Gastroesophageal sphincter (tissue), 4 donors: ENCODE measurements around the gene SKIDA1. TPM values are rescaled to one million over a fixed set of nuclear protein-coding genes. Genes with fewer than 3 reads are reported as not detected.
A peak's percentile ranks its signal among the peaks of the same experiment; 100 is the strongest.

Source experiments
- ATAC-seq: fragments of 150-250 bp; one replicate; pipeline ENCODE4 v1.9.1; 2016; ENCODE audit warnings: mild to moderate bottlenecking, moderate library complexity
- H3K27ac ChIP-seq, 4 donors: fragments of 200-600 bp; sonication (generic) in 3 of 4; 1 replicate in 3 of 4; 2 replicates in 1 of 4; pipeline ENCODE4 v1.5.1; 2016 to 2019
- H3K27me3 ChIP-seq: fragments of 200-600 bp; sonication (generic); one replicate; pipeline ENCODE4 v1.5.1; 2019
- H3K36me3 ChIP-seq, 2 donors: fragments of 200-600 bp; sonication (generic); one replicate each; pipeline ENCODE4 v1.5.1; 2019; ENCODE audit warnings: control low read depth in 1 of 2
- H3K4me1 ChIP-seq, 3 donors: fragments of 200-600 bp; sonication (generic); 1 replicate in 2 of 3; 2 replicates in 1 of 3; pipeline ENCODE4 v1.5.1; 2016 to 2019; ENCODE audit warnings: control low read depth in 2 of 3
- H3K4me3 ChIP-seq, 2 donors: fragments of 200-600 bp; sonication (generic); one replicate each; pipeline ENCODE4 v1.5.1; 2019; ENCODE audit warnings: mild to moderate bottlenecking in 1 of 2, moderate library complexity in 1 of 2
- H3K9me3 ChIP-seq, 3 donors: fragments of 200-600 bp; sonication (generic); one replicate each; pipeline ENCODE4 v1.5.1; 2017 to 2019; ENCODE audit warnings: control low read depth in 2 of 3
- EP300 ChIP-seq: sonication (generic); formaldehyde crosslinking; IDR thresholded peaks from one replicate; pipeline ENCODE4 v1.6.1; 2017; ENCODE audit warnings: antibody characterized with exemption, mild to moderate bottlenecking
- POLR2A ChIP-seq, 2 donors: fragments of 450-650 bp; IDR thresholded peaks; one replicate each; pipeline ENCODE4 v1.6.1; 2017; ENCODE audit warnings: antibody characterized with exemption in 2 of 2, mild to moderate bottlenecking in 2 of 2, moderate library complexity in 1 of 2
- POLR2AphosphoS5 ChIP-seq: sonication (generic); formaldehyde crosslinking; IDR thresholded peaks from one replicate; pipeline ENCODE4 v1.6.1; 2017; ENCODE audit warnings: antibody characterized with exemption
- WGBS, 2 donors: methylation state at CpG; one replicate each; pipeline ENCODE4 v1.1.5; 2018; ENCODE audit warnings: low coverage in 1 of 2; 5-methylcytosine and 5-hydroxymethylcytosine counted together
- total RNA-seq, 4 donors: library from RNA; depleted of rRNA; stranded (reverse); fragments of >200 nt; gene quantifications; one replicate each; pipeline ENCODE4 v1.1.0, GENCODE V29; 2016
- TF ChIP-seq, protein P1 (sequence below), 4 experiments: fragments of 200-600 bp in 2 of 4; fragments of 450-650 bp in 2 of 4; sonication (generic) in 1 of 4; IDR thresholded peaks; one replicate each; pipeline ENCODE4 v1.5.1; 2017 to 2019; ENCODE audit warnings: antibody characterized with exemption in 4 of 4, mild to moderate bottlenecking in 2 of 4, moderate library complexity in 2 of 4

Gene SKIDA1
- total RNA-seq, 4 donors from 2014 or later = 0.74 to 6.5 (median 2.1) TPM

DNA sequence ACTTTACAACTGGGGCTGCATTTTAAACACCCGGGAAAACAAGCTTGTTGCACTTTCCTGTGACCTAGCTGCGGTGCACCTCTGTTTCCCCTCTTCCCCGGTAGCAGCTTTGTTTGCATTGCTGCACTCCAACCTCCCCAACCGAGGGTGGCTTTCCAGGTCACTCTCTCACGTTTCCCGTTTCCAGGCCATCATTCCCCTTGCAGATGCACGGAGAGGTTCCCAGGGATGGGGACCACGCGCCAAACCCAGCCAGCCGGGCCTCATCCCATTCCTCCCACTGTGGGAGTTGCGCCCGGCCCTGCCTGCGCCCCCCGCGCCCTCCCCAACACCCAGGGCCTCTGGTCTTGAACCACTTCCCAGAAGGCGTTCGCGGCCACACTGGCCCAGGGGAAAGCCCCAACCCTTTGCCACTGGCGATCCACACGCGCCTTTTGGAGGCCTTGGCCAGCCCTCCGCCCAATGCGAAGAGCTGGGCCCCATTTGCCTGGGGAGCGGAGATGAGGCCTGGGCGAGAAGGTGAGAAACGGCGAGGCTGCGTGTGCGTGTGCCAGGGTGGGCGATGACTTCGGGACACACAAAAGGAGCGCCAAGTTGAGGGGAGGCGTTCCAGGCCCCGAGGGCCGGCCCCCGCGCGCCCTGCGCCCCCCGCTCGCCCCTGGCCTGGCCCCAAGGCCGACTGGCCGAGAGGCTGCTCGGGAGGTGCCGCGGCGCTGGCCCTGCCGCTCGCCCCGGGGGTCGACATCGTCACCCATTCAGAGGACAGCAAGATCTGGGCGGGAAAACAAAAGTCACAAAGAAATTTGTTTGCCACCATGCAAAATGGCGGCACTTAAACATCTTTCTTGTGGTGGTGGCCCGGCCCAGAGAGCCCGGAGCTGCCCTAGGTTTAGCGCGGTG lies 15.9 kb downstream of the SKIDA1 start:
- peak overlapping the region in 3 of 4 donors; percentile 10 to 62 (median 31) for H3K27ac ChIP-seq
- peak; percentile 10 for ATAC-seq
- H3K36me3 ChIP-seq = no peaks in the 10 kb centered on the region
- peak overlapping the region; percentile 34 to 55 for H3K4me3 ChIP-seq
- H3K4me1 ChIP-seq = peaks cover 0 to 26% (median 6%) of the 10 kb centered on the region in 3 donors
- TF ChIP-seq, protein P1, sequence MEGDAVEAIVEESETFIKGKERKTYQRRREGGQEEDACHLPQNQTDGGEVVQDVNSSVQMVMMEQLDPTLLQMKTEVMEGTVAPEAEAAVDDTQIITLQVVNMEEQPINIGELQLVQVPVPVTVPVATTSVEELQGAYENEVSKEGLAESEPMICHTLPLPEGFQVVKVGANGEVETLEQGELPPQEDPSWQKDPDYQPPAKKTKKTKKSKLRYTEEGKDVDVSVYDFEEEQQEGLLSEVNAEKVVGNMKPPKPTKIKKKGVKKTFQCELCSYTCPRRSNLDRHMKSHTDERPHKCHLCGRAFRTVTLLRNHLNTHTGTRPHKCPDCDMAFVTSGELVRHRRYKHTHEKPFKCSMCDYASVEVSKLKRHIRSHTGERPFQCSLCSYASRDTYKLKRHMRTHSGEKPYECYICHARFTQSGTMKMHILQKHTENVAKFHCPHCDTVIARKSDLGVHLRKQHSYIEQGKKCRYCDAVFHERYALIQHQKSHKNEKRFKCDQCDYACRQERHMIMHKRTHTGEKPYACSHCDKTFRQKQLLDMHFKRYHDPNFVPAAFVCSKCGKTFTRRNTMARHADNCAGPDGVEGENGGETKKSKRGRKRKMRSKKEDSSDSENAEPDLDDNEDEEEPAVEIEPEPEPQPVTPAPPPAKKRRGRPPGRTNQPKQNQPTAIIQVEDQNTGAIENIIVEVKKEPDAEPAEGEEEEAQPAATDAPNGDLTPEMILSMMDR (IDR thresholded peaks at IDR 0.05) = no peak
- TF ChIP-seq POLR2A (IDR thresholded peaks at IDR 0.05) (no peak), EP300 (no peak), POLR2AphosphoS5 (no peak)
- WGBS, 2 donors = 41 to 91% methylated on average over 6 to 9 of the region's 58 CpGs
- no peaks in the 10 kb centered on the region for H3K27me3 ChIP-seq
- H3K9me3 ChIP-seq = no peaks in the 10 kb centered on the region

DNA sequence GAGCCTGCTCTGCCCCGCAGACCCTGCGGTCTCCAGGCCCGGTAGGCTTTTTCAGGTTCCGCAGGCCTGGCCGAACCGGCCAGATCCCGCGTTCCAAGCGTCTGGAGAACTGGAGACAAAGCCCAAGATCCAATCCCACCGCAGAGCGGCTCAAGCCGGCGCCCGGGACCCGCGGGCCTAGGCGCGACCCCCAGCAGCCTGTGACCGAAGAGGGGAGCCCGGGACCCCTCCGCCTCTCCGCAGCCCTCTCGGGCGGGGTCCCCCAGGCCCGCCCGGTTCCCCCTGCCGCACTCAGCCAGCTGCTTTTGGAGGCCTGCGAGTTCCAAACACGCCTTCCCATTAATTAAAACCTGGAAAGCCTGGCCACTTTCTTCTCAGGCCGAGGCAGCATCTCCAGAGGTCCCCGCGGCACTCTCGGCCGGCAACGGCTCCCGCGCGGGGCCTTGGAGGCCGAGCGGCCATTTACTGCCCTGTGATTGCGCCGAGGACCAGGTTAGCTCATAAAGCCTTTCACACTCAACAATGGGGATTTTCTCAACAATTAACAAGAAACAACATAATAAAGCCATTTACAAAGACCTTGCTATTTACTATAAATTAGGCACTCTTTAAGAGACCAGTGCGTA lies 16.7 kb downstream of the SKIDA1 start:
- Histone ChIP-seq H3K36me3 (no peaks in the 10 kb centered on the region), H3K4me3 (no peak overlapping the region), H3K27ac (no peak overlapping the region), H3K27me3 (no peaks in the 10 kb centered on the region), H3K4me1 (peaks cover 0 to 19% (median 6%) of the 10 kb centered on the region in 3 donors), H3K9me3 (no peaks in the 10 kb centered on the region)
- ATAC-seq = no peak
- WGBS, 2 donors = 82 to 87% methylated on average over 3 to 5 of the region's 43 CpGs
- no peak for TF ChIP-seq POLR2A (IDR thresholded peaks at IDR 0.05)
- no peak for TF ChIP-seq EP300
- TF ChIP-seq POLR2AphosphoS5 = no peak
- TF ChIP-seq, protein P1 (IDR thresholded peaks at IDR 0.05) = no peak

DNA sequence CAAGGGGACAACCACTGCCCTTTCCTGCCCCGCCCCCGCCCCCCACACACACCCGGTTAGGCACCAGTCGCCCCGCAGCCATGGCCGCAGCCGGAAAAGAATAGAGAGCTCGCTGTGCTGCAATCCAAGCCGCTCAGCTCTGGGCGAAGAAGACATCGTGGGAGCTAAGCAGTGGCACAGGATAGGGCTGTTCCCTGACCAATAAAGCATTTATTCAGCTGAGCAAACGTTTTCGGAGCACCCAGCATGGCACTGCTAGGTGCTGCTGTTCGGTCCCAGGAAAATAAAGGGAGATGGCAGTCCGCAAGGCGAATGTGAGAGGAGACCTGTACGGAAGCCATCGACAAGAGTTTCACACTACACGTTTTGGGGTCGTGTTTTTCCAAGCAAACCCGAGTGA lies 18.3 kb downstream of the SKIDA1 start:
- Histone ChIP-seq H3K4me3 (no peak overlapping the region), H3K27me3 (no peaks in the 10 kb centered on the region), H3K4me1 (peaks cover 0 to 13% (median 6%) of the 10 kb centered on the region in 3 donors), H3K27ac (no peak overlapping the region), H3K36me3 (no peaks in the 10 kb centered on the region), H3K9me3 (no peaks in the 10 kb centered on the region)
- WGBS, 2 donors = 89% methylated on average over 12 of the region's 21 CpGs; no CpG with 5 or more reads in 1 of the 2 donors
- TF ChIP-seq POLR2A (IDR thresholded peaks at IDR 0.05) (no peak), EP300 (no peak)
- ATAC-seq = no peak

DNA sequence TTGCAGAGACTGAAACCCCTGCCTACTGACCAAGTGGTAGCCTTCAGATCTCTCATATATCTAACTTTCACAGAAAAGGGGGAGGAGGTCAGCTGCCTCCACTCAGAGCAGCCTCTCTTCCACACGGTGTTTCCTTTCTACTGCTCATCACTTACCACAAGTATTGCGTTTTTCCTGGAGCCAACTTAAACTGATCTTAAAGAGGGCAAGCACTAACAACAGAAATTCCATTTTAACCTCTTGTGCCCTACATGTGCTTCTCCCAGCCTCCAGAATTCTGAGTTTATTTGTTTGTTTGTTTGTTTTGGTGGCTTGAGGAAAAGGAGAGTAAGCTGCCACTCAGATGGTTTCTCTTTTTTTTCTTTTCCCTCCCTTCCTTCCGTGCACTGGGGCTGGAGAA lies 19.1 kb downstream of the SKIDA1 start:
- no peaks in the 10 kb centered on the region for H3K9me3 ChIP-seq
- 82 to 93% methylated on average over 2 to 3 of the region's 3 CpGs for WGBS, 2 donors
- no peaks in the 10 kb centered on the region for H3K27me3 ChIP-seq
- ATAC-seq = no peak
- no peak overlapping the region for H3K4me3 ChIP-seq
- peaks cover 0 to 13% (median 6%) of the 10 kb centered on the region in 3 donors for H3K4me1 ChIP-seq
- H3K27ac ChIP-seq = no peak overlapping the region
- no peaks in the 10 kb centered on the region for H3K36me3 ChIP-seq
- TF ChIP-seq, protein P1 (IDR thresholded peaks at IDR 0.05) = no peak
- TF ChIP-seq POLR2AphosphoS5 = no peak
- no peak for TF ChIP-seq POLR2A (IDR thresholded peaks at IDR 0.05)
- no peak for TF ChIP-seq EP300

DNA sequence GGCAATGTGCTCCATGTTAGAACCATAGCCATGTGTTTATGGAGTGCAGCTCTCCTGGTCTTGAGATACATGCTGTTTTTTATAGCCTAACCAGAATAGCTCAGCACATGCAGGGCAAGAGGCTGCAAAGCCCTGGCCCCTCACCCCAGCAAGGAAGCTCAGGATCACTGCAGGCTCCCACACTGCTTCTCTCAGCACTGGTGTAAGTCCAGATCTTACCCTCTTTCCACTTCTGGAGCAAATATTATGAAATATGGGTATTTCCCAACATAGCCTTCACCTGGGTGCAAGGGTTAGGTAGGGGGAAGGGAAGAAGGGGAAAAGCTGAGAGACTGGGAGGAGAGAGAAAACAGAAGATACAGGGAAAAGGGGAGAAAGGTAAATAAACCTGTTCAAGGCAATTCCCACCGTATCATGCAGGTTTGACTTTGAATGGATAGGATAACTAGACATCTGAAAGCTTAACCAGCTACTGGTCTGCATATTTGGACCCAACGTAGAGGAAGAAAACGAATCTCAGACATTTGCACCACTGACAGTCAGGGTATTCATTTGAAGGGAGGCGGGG lies 19.7 kb downstream of the SKIDA1 start:
- H3K4me3 ChIP-seq = no peak overlapping the region
- H3K36me3 ChIP-seq = no peaks in the 10 kb centered on the region
- no peak for ATAC-seq
- 85 to 100% methylated on average over 4 of the region's 4 CpGs for WGBS, 2 donors
- TF ChIP-seq, protein P1 (IDR thresholded peaks at IDR 0.05) = no peak
- TF ChIP-seq POLR2A (IDR thresholded peaks at IDR 0.05) (no peak), EP300 (no peak), POLR2AphosphoS5 (no peak)
- H3K4me1 ChIP-seq = peaks cover 0 to 11% (median 6%) of the 10 kb centered on the region in 3 donors
- H3K27ac ChIP-seq = no peak overlapping the region
- H3K27me3 ChIP-seq = no peaks in the 10 kb centered on the region
- no peaks in the 10 kb centered on the region for H3K9me3 ChIP-seq
